HPDE6-E6E7 (cell line): ENCODE measurements around the gene ESYT2.

Experiments
- DNase-seq: peaks from one replicate; pipeline ENCODE4 v3.0.0; 2011; ENCODE audit warnings: missing footprints; ENCODE audit errors: extremely low spot score

The ESYT2 gene

GRCh38 chr7:158745057-158745715 lies 84.1 kb downstream of the ESYT2 start:
- DNase-seq: no peak

GRCh38 chr7:158744070-158744469 lies 85.2 kb downstream of the ESYT2 start:
- no peak for DNase-seq

GRCh38 chr7:158743219-158743618 lies 86.1 kb downstream of the ESYT2 start:
- DNase-seq: no peak

GRCh38 chr7:158742065-158742821 lies 87.1 kb downstream of the ESYT2 start:
- DNase-seq: no peak

- DNase-seq: no peak
Observed at GRCh38 chr7:158741294-158741666, 88.0 kb downstream of the ESYT2 start.

- no peak for DNase-seq
Observed at GRCh38 chr7:158740657-158741293, 88.5 kb downstream of the ESYT2 start.

- DNase-seq: no peak
Observed at GRCh38 chr7:158740013-158740656, 89.2 kb downstream of the ESYT2 start.

- DNase-seq: no peak
Observed at GRCh38 chr7:158738841-158739240, 90.5 kb downstream of the ESYT2 start.

- DNase-seq: no peak
Observed at GRCh38 chr7:158737064-158737695, 92.1 kb downstream of the ESYT2 start.

GRCh38 chr7:158735935-158736334 lies 93.4 kb downstream of the ESYT2 start:
- DNase-seq: no peak

GRCh38 chr7:158734861-158735260 lies 94.4 kb downstream of the ESYT2 start:
- no peak for DNase-seq

GRCh38 chr7:158733775-158734494 lies 95.4 kb downstream of the ESYT2 start:
- no peak for DNase-seq

- DNase-seq: no peak
Observed at GRCh38 chr7:158733220-158733519, 96.1 kb downstream of the ESYT2 start.

GRCh38 chr7:158732494-158733219 lies 96.7 kb downstream of the ESYT2 start:
- DNase-seq: no peak

- no peak for DNase-seq
Observed at GRCh38 chr7:158731761-158732160, 97.5 kb downstream of the ESYT2 start.

GRCh38 chr7:158730383-158731346 lies 98.6 kb downstream of the ESYT2 start:
- DNase-seq: no peak

GRCh38 chr7:158729646-158730382 lies 99.5 kb downstream of the ESYT2 start:
- no peak for DNase-seq

- DNase-seq: no peak
Observed at GRCh38 chr7:158728911-158729645, 100.2 kb downstream of the ESYT2 start.
